Hepatocyte (in vitro differentiated cells): ENCODE data around the gene PPDPF. TPM values are rescaled to one million over a fixed set of nuclear protein-coding genes. Genes with fewer than 3 reads are reported as not detected.

Source experiments
- DNase-seq: peaks from one replicate; pipeline ENCODE4 v3.0.0-alpha.2; 2016; ENCODE audit warnings: low spot score
- H2AFZ ChIP-seq: fragments of 200-600 bp; sonication (generic); 2 replicates; pipeline ENCODE4 v1.6.0; 2016; ENCODE audit warnings: antibody characterized with exemption, mild to moderate bottlenecking
- H3K27ac ChIP-seq: fragments of 200-600 bp; sonication (generic); 2 replicates; pipeline ENCODE4 v1.5.1; 2016; ENCODE audit warnings: mild to moderate bottlenecking
- H3K27me3 ChIP-seq: fragments of 200-600 bp; sonication (generic); 2 replicates; pipeline ENCODE4 v1.6.1; 2016
- H3K36me3 ChIP-seq: fragments of 200-600 bp; sonication (generic); replicated peaks from 2 replicates; pipeline ENCODE4 v1.5.1; 2016; ENCODE audit warnings: low read depth; ENCODE audit not compliant: insufficient read depth
- H3K4me1 ChIP-seq: fragments of 200-600 bp; sonication (generic); 2 replicates; pipeline ENCODE4 v1.5.1; 2016; ENCODE audit warnings: mild to moderate bottlenecking, moderate library complexity; ENCODE audit not compliant: insufficient read depth
- H3K4me2 ChIP-seq: fragments of 200-600 bp; sonication (generic); 2 replicates; pipeline ENCODE4 v1.6.0; 2016
- H3K4me3 ChIP-seq: fragments of 200-600 bp; sonication (generic); 2 replicates; pipeline ENCODE4 v1.5.1; 2016; ENCODE audit warnings: mild to moderate bottlenecking
- H3K79me2 ChIP-seq: fragments of 200-600 bp; sonication (generic); 2 replicates; pipeline ENCODE4 v1.6.0; 2017; ENCODE audit warnings: mild to moderate bottlenecking
- H3K9me2 ChIP-seq: fragments of 200-600 bp; sonication (generic); replicated peaks from 2 replicates; pipeline ENCODE4 v1.6.0; 2017; ENCODE audit warnings: mild to moderate bottlenecking; ENCODE audit not compliant: insufficient read depth
- H3K9me3 ChIP-seq: fragments of 200-600 bp; sonication (generic); 2 replicates; pipeline ENCODE4 v1.5.1; 2016; ENCODE audit warnings: low read depth, mild to moderate bottlenecking
- H4K20me1 ChIP-seq: fragments of 200-600 bp; sonication (generic); 2 replicates; pipeline ENCODE4 v1.6.0; 2016; ENCODE audit warnings: mild to moderate bottlenecking; ENCODE audit not compliant: insufficient read depth, poor library complexity, severe bottlenecking
- EZH2 ChIP-seq: fragments of 200-600 bp; sonication (generic); IDR thresholded peaks from 2 replicates; pipeline ENCODE4 v1.6.1; 2016; ENCODE audit warnings: antibody characterized with exemption, mild to moderate bottlenecking, borderline replicate concordance
- EZH2phosphoT487 ChIP-seq: fragments of 200-600 bp; sonication (generic); IDR thresholded peaks from one replicate; pipeline ENCODE4 v1.6.1; 2018; ENCODE audit warnings: antibody characterized with exemption, mild to moderate bottlenecking, low read depth, moderate library complexity; ENCODE audit not compliant: unreplicated experiment, severe bottlenecking
- WGBS: methylation state at CpG from one replicate; pipeline ENCODE4 v1.1.6; 2016; ENCODE audit warnings: low lambda C conversion rate; ENCODE audit errors: missing lambda C conversion rate; 5-methylcytosine and 5-hydroxymethylcytosine counted together
- polyA plus RNA-seq: library from polyadenylated mRNA; unstranded; fragments of >200 nt; fragmentation: Nextera tagmentation; extraction: Ambion mirVana; gene quantifications from 2 replicates; pipeline ENCODE4 v1.2.1, GENCODE V29; 2016
- total RNA-seq: library from RNA; depleted of rRNA; stranded (reverse); fragments of >200 nt; gene quantifications from 2 replicates; pipeline ENCODE4 v1.2.3, GENCODE V29; 2014
- TF ChIP-seq, protein P1 (sequence below): fragments of 200-600 bp; sonication (generic); IDR thresholded peaks from 2 replicates; pipeline ENCODE4 v1.5.1; 2016; ENCODE audit warnings: antibody characterized with exemption, mild to moderate bottlenecking; ENCODE audit not compliant: poor library complexity

PPDPF gene
- total and polyA plus RNA-seq, 2 experiments from 2014 or later: 55.1 to 333 TPM

DNA sequence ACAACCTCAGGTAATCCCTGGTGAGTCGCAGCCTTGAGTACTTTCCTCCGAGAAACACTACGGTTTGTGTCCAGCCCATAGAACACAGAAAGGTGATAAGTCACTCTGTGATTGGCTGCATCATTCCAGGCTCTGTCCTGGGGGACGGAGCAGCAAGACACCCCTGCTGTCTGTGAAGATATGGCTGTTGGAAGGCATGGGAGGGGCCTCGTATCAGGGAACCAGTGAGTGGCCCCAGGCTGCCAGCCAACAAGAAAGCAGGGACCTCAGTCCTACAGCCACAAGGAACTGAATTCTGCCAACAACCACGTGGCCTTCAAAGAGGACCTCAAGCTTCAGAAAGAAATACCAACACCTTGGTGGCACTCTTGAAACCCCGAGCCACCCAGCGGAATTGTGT, 15.3 kb upstream of the PPDPF start:
- Histone ChIP-seq H3K4me1 (no peaks in the 10 kb centered on the region), H3K27me3 (peaks cover 5% of the 10 kb centered on the region), H4K20me1 (no peaks in the 10 kb centered on the region), H3K79me2 (no peaks in the 10 kb centered on the region), H3K36me3 (no peaks in the 10 kb centered on the region), H2AFZ (no peak overlapping the region), H3K27ac (no peak overlapping the region), H3K4me3 (no peak overlapping the region), H3K4me2 (no peak overlapping the region), H3K9me3 (no peaks in the 10 kb centered on the region), H3K9me2 (no peaks in the 10 kb centered on the region)
- DNase-seq: no peak
- 82% methylated on average over 8 of the region's 8 CpGs for WGBS
- TF ChIP-seq EZH2phosphoT487 (no peak), EZH2 (no peak)
- TF ChIP-seq, protein P1, sequence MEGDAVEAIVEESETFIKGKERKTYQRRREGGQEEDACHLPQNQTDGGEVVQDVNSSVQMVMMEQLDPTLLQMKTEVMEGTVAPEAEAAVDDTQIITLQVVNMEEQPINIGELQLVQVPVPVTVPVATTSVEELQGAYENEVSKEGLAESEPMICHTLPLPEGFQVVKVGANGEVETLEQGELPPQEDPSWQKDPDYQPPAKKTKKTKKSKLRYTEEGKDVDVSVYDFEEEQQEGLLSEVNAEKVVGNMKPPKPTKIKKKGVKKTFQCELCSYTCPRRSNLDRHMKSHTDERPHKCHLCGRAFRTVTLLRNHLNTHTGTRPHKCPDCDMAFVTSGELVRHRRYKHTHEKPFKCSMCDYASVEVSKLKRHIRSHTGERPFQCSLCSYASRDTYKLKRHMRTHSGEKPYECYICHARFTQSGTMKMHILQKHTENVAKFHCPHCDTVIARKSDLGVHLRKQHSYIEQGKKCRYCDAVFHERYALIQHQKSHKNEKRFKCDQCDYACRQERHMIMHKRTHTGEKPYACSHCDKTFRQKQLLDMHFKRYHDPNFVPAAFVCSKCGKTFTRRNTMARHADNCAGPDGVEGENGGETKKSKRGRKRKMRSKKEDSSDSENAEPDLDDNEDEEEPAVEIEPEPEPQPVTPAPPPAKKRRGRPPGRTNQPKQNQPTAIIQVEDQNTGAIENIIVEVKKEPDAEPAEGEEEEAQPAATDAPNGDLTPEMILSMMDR: no peak

DNA sequence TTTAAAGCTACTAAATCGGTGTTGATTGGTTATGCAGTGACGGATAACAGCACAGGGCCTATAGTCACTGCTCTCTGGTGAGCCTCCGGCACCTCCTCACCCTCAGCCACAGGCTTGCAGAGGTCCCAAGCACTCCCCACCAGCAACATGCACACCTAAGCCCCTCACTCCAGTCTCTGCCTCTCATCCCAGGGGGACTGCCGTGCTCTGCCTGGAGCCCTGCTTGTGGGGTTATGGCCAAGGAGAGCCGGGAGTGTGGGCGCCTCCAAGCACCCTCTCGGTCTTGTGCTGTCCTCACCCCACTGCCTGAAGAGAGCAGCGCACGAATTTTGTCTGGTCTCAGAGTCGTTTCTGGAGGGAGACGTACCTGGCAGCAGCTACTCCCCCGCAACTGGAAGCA, 14.8 kb upstream of the PPDPF start:
- no peaks in the 10 kb centered on the region for H3K9me2 ChIP-seq
- no peak for DNase-seq
- H3K27ac ChIP-seq: no peak overlapping the region
- H3K4me1 ChIP-seq: no peaks in the 10 kb centered on the region
- no peak overlapping the region for H3K4me2 ChIP-seq
- no peaks in the 10 kb centered on the region for H3K36me3 ChIP-seq
- whole genome bisulfite sequencing: 89% methylated on average over 12 of the region's 12 CpGs
- no peaks in the 10 kb centered on the region for H3K79me2 ChIP-seq
- no peak overlapping the region for H2AFZ ChIP-seq
- H3K27me3 ChIP-seq: peaks cover 5% of the 10 kb centered on the region
- no peaks in the 10 kb centered on the region for H3K9me3 ChIP-seq
- H4K20me1 ChIP-seq: no peaks in the 10 kb centered on the region
- no peak overlapping the region for H3K4me3 ChIP-seq
- TF ChIP-seq EZH2: no peak
- TF ChIP-seq EZH2phosphoT487: no peak
- TF ChIP-seq, protein P1: no peak

DNA sequence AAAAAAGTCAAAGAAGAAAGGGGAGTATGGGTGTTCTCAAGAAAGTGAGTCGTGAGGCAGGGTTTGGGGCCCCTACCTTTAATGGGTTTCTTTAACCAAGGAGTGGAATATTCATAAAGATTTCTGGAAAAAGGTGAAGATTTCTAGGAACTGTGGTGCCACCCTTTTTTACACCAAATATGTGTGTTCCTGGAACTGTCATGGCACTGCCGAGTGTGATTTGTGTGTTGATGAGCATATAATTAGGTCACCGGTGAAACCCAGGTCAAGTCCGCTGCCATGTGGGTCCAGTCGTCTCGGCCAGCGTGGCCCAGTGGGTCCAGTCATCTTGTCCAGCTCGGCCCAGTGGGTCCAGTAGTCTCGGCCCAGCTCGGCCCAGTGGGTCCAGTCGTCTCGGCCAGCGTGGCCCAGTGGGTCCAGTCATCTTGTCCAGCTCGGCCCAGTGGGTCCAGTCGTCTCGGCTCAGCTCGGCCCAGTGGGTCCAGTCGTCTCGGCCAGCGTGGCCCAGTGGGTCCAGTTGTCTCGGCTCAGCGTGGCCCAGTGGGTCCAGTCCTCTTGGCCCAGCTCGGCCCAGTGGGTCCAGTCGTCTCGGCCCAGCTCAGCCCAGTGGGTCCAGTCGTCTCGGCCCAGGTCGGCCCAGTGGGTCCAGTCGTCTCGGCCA, 13.4 kb upstream of the PPDPF start:
- H2AFZ ChIP-seq: no peak overlapping the region
- no peaks in the 10 kb centered on the region for H3K4me1 ChIP-seq
- peaks cover 5% of the 10 kb centered on the region for H3K27me3 ChIP-seq
- no peaks in the 10 kb centered on the region for H3K79me2 ChIP-seq
- H3K9me2 ChIP-seq: no peaks in the 10 kb centered on the region
- no peaks in the 10 kb centered on the region for H3K9me3 ChIP-seq
- H3K36me3 ChIP-seq: no peaks in the 10 kb centered on the region
- no peak overlapping the region for H3K4me2 ChIP-seq
- no peak overlapping the region for H3K4me3 ChIP-seq
- no peak overlapping the region for H3K27ac ChIP-seq
- H4K20me1 ChIP-seq: no peaks in the 10 kb centered on the region
- DNase-seq: no peak
- WGBS: 96% methylated on average over 25 of the region's 30 CpGs
- no peak for TF ChIP-seq EZH2phosphoT487
- TF ChIP-seq, protein P1: no peak
- TF ChIP-seq EZH2: no peak
